Islet precursor cell (in vitro differentiated cells): Measurements from ENCODE around the gene MED27.

Experiments used
- DNase-seq: peaks from one replicate; pipeline ENCODE4 v3.0.0-alpha.2; 2018

Gene MED27

GRCh38 chr9:131992906-131993657 lies 86.6 kb downstream of the MED27 start:
- no peak for DNase-seq

GRCh38 chr9:131987232-131987631 lies 92.4 kb downstream of the MED27 start:
- DNase-seq, result no peak

GRCh38 chr9:131986576-131986975 lies 93.1 kb downstream of the MED27 start:
- DNase-seq, result peak; percentile 2

- DNase-seq, result peak; percentile 22
These were observed 93.6 kb downstream of the MED27 start for GRCh38 chr9:131986089-131986488.

- no peak for DNase-seq
These were observed 95.1 kb downstream of the MED27 start for GRCh38 chr9:131984564-131984963.

- no peak for DNase-seq
These were observed 96.9 kb downstream of the MED27 start for GRCh38 chr9:131982671-131983239.

GRCh38 chr9:131982102-131982501 lies 97.6 kb downstream of the MED27 start:
- DNase-seq, result no peak

- no peak for DNase-seq
These were observed 98.4 kb downstream of the MED27 start for GRCh38 chr9:131981116-131981776.

GRCh38 chr9:131980267-131981016 lies 99.2 kb downstream of the MED27 start:
- no peak for DNase-seq

GRCh38 chr9:131977109-131977838 lies 102.4 kb downstream of the MED27 start:
- no peak for DNase-seq

- DNase-seq, result no peak
These were observed 103.2 kb downstream of the MED27 start for GRCh38 chr9:131976157-131977108.

- no peak for DNase-seq
These were observed 106.8 kb downstream of the MED27 start for GRCh38 chr9:131972889-131973288.

- DNase-seq, result no peak
These were observed 108.1 kb downstream of the MED27 start for GRCh38 chr9:131971482-131972074.

- DNase-seq, result no peak
These were observed 110.1 kb downstream of the MED27 start for GRCh38 chr9:131969469-131969989.

GRCh38 chr9:131968632-131969031 lies 111.0 kb downstream of the MED27 start:
- no peak for DNase-seq

- DNase-seq, result no peak
These were observed 113.8 kb downstream of the MED27 start for GRCh38 chr9:131965841-131966240.

GRCh38 chr9:131965103-131965502 lies 114.6 kb downstream of the MED27 start:
- no peak for DNase-seq

GRCh38 chr9:131963072-131964030 lies 116.3 kb downstream of the MED27 start:
- no peak for DNase-seq

- DNase-seq, result no peak
These were observed 118.2 kb downstream of the MED27 start for GRCh38 chr9:131961496-131961880.
